Right renal pelvis (tissue), 4 donors: ENCODE data around the gene ANKRD18A. TPM values are rescaled to one million over a fixed set of nuclear protein-coding genes. Genes with fewer than 3 reads are reported as not detected.

Experiments
- DNase-seq, 4 donors: peaks; one replicate each; pipeline ENCODE4 v3.0.0-alpha.2; 2013; ENCODE audit warnings: low read depth in 4 of 4, low spot score in 3 of 4, missing footprints in 1 of 4
- polyA plus RNA-seq, 4 donors: library from polyadenylated mRNA; unstranded; fragments of 120-200 nt; gene quantifications; one replicate each; pipeline ENCODE4 v1.2.1, GENCODE V29; 2013; ENCODE audit not compliant: insufficient read length in 4 of 4

The ANKRD18A gene
- 1 to 10 TPM; 3.0 to 4.7 (median 3.9) TPM for polyA plus RNA-seq

DNA sequence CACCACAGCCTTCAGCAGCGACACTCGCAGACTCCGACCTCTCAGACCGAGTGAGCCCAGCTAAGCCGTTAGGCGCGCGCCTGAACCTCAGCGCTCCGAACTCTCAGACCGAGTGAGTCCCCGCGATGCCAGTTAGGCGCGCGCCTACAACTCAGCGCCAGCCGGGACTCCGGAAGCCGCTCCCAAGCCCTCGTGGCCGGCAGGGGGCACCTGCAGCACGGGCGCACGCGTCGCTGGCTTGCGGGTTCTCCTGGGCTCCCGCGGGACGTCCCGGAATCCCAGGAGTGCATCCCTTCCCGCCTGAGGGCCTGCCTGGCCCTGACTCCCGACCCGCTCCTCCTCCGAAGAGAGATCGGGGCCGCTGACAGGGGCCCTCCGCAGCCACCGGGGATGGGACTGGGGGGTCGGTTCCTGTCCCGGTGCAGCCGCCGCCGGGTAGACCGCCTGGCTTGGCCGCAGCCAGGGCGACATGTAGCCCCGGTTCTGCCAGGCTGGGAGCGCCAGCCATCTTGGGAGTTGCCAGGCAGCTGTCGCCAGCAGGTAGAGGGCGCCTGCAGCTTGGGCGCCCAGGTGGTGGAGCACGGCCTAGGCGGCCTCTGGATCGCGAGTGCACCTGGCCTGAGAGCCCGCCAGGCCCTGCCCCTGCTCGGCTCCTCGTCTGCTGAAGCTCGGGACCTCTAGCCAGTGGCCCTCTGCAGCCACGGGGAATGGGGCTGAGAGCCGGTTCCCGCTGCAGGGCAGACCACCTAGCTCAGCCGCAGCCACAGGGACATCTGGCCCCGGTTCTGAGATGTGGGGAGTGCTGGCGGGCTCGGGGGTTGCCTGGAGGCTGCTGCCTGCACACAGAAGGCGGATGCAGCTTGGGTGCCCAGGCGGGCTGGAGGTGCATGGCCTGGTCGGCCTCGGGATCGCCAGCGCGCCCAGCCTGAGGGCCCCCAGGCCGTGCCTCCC is at the start of gene ANKRD18A:
ANKRD18A (minus strand) TSS at position 114 of the 951 bp plus-strand sequence. CDS start 311 bp downstream, outside the sequence.
- DNase-seq: peak; percentile 59 to 73 (median 72)

DNA sequence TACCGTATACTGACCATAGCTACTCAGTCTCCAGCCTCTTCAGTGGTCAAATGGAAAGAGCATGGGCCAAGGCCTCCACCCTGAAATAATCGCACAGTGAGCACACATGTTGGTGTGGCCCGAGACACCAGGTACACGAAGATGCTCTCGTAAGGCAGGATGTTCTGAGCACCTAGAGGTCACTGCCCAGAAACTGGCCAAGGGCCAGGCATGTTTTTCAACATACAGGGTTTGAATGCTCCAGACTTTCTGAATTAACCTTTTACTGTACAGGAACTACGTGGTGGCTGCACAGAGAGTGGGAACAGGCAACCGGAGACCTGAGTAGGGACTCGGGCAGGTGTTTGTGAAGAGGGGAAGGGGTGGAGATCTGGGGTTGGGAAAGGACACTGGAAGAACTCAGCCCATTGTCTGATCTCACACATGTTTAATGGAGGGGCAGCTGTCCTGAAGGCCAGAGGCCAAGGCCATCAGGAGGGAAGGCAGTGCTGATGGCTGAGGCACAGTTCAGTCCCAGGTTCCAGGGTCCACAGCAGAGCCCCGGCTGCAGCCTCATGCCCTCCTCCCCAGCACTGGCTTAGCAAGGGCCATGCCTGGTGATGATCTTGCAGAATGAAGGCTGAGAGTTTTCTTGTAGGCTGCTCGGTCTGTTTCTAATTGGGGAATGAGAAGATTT is 48.5 kb upstream of the ANKRD18A start:
- no peak for DNase-seq

DNA sequence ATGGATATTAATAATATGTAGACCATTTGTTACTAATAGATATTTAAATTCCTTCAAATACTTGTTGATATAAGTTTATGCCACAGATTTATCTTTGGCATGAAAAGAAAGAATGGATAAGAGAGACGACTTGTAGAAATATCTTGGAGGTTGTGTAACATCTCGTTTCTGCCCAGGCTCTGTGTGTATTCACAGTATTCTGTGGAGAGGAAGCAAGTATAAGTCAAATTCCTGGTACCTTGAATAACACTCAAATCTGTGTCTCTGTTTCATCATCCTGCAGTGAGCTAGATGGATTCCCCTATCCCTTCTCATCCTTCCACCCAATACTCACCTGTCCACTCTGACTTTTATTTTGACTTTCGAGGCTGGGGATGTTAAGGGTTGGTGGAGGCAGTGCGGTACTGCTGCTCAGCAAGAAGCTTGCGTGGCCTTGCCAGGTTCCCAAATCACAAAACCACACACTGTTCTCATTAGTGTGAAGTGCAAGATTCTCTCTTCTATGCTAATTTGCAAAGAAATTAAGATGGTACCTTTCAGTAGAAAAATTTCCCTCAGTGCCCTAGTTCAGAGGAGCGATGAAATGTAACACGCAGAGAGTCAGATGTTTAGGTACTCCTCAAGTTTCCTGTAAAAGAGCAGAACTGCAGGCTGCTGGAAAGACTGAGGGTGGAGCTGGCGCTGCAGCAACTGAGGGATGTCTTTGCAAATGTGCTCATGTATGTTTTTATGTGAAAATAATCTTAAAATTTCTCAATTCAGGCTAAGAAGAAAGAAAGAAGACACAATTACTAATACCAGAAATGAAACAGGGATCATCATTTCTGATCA is 42.6 kb upstream of the ANKRD18A start:
- DNase-seq: no peak

DNA sequence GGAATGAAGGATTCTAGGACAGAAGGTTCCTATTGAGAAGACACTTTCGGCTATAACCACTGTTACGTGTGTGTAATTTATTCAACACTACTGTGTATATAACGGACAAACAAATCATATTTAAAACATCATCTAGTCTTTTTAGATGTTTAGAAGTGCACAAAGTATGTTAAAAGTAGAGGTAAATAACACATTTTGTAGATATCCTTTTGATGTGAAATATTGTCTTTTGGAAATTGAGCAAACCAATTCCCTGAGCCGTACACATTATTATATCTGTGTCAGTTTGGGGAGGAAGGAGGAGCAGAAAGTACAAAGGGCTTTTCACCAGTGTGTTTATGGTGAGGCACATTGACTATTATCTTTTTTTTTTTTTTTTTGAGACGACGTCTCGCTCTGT is 39.1 kb upstream of the ANKRD18A start:
- no peak for DNase-seq

DNA sequence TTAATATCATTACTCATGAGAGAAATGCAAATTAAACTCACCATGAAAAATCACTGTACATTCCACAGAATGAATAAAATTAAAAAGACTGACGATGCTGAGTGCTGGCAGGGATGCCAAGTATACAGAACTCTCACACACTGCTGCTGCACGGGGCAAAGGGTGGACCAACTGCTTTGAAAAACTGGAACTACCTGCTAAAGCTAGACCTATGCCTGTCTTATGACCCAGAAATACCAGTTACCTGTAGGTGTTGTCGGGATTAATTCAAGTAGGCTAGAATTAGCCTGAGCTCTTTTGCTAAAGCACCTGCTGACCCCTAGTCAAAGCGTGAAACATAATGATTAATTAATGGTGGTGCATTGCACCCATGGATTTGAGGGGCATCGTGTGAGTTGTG is 36.5 kb upstream of the ANKRD18A start:
- no peak for DNase-seq

DNA sequence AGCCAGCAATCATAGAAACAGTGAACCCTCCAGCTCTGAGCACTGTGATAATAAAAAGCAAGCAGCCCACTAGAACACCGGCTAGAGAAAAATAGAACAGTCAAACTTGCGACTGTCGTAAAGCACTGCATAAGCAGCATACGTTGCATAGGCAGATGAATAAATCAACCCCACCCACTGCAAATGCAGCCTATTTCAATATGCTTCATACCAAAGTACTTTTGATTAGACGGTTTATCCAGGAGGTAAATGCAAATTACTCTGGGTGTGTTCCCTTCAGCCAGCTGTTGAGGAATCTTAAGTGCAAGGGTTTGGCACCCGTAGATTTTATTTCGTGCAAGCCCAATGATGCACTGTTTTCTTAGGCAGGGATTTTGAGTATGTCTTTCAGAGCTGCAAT is 32.1 kb upstream of the ANKRD18A start:
- DNase-seq: no peak

DNA sequence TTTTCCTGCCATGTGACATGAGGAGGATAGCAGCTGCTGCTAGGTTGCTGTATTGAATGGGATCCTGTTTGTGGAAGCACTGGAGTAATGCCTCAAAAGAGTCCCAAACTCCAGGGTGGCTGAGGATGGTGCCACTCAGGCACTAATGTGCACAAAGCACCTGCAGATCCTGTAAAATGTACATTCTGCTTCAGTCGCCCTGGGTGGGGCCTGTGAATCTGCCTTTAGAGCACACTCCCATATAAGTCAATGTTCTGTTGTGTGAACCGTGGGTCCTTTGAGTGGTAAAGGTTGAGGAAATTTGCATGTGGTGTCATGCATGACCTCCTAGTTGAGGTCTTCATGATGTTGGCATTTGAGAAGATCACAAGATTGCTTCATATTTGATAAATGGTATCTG is 31.6 kb upstream of the ANKRD18A start:
- DNase-seq: no peak

DNA sequence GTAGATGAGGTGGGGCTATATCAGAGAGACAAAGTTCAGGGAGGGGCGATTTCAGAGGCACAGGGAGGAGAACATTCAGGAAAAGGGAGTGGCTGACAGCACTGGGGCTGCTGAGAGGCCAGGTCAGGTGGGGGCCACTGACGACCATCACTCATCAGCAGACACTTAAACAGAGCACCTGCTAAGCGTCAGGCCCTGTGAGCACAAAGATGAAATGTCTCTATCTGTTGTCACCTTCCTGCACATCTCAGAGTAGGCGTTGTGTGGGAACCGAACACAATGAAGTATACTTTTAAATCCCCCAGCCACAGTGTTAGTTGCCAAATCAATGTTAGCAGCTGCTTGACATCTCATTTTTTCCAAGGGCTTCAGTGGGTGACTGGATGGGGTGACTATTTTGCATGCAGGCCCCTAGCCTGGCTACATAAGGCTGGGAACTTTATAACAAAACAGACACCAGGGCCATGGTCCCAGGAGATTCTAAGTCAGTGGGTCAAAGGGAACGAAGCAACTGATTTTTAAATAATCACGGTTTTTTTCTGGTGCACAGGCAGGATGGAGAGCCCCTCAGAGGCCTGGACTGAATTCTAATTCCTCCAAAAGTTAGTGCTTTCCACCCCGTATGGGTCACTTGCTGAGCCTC is 31.1 kb upstream of the ANKRD18A start:
- no peak for DNase-seq

DNA sequence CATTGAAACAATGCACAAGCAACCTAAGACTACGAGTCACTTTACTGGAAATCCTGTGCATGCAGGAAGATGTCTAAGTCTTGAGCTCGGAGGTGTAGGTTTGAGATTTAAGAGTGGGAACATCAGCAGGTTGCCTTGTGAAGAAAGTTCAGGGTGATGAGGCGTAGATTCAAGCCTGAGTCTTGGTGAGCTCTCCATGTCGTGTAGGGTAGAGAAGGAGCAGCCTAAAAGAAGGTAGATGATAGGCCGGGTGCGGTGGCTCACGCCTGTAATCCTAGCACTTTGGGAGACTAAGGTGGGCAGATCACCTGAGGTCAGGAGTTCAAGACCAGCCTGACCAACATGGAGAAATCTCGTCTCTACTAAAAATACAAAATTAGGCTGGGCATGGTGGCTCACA is 30.2 kb upstream of the ANKRD18A start:
- DNase-seq: no peak

DNA sequence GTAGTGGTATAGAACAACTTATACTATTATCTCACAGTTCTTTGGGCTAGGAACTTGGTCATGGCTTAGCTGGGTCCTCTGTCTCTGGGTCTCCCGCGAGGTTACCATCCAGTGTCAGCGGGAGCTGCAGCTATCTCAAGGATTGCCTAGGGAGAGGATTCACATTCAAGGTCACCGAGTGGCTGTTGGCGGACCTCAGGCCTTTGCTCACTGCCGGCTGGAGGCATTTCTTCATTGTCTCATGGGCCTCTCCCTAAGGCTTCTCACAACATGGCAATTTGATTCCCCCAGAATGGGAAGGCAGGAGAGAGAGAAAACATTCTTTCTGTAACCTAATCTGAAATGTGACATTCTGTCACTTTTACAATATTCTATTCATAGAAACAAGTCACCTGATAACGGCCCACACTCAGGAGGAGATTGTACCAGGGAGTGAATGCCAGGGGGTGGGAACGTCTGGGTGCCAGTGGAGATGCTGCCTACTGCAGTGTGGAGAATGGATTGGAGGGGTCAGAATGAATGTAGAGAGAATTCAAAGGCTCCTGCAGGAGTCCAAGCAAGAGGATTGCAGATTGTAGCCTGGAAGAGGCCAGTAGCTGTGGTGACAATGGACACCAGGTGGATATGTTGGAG is 29.5 kb upstream of the ANKRD18A start:
- no peak for DNase-seq

DNA sequence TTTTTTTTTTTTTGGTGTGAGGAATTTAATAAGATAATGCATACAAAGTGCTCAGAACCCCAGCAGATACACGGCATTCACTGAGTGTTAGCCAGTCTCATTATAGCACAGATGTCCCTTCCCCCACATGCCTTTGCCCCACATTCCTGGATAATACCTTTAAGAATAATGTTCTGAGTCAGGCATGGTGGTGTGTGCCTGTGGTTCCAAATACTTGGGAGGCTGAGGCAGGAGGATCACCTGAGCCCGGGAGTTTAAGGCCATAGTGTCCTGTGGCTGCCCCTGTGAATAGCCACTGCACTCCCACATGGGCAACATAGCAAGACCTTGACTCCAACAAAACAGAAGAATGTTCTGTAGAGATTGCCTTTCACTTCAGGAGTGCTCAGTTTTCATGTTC is 24.2 kb upstream of the ANKRD18A start:
- DNase-seq: no peak

DNA sequence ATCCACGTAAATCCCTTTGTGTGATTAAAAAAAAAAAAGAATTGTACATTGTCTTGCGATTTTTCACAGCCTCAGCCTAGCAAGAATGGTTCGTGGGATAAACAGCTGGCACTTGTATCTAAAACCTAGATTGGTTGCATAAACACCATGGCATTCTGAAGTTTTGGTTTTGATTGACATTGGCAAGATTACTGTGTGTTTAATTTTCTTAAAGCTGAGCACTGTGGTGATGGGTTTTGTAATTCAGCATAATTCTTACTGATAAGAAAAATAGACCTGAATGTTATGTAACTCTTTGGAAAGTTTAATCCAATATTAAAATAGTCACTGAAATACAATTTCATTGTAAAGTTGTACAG is 23.4 kb upstream of the ANKRD18A start:
- no peak for DNase-seq

DNA sequence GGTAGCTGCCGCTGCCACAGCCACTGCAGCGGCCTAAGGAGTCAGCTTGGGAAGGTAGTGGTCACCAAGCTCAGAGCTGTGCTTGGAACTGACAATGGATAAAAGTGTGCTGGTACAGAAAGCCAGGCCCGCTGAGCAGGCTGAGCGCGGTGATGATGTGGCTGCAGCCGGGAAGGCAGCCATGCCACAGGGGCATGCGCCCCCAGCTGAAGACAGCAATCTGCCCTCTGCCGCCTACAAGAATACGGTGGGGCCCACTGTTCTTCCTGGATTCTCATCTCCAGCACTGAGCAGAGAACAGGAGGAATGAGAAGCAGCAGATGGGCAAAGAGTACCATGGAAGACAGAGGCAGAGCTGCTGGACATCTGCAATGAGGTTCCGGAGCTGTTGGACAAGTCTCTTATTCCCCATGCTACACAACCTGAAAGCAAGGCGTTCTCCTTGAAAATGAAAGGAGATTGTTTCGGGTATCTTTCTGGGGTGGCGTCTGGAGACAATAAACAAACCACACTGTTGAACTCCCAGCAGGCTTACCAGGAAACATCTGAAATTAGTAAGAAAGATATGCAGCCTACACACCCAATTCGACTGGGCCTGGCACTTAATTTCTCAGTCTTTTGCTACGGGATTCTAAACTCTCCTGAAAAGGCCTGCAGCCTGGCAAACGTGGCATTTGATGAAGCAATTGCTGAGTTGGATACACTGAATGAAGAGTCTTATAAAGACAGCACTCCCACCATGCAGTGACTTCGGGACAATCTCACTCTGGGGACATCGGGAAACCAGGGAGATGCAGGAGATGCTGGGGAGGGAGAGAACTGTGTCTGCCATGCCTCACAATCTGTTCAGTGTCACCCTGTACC is 22.8 kb upstream of the ANKRD18A start:
- DNase-seq: no peak

DNA sequence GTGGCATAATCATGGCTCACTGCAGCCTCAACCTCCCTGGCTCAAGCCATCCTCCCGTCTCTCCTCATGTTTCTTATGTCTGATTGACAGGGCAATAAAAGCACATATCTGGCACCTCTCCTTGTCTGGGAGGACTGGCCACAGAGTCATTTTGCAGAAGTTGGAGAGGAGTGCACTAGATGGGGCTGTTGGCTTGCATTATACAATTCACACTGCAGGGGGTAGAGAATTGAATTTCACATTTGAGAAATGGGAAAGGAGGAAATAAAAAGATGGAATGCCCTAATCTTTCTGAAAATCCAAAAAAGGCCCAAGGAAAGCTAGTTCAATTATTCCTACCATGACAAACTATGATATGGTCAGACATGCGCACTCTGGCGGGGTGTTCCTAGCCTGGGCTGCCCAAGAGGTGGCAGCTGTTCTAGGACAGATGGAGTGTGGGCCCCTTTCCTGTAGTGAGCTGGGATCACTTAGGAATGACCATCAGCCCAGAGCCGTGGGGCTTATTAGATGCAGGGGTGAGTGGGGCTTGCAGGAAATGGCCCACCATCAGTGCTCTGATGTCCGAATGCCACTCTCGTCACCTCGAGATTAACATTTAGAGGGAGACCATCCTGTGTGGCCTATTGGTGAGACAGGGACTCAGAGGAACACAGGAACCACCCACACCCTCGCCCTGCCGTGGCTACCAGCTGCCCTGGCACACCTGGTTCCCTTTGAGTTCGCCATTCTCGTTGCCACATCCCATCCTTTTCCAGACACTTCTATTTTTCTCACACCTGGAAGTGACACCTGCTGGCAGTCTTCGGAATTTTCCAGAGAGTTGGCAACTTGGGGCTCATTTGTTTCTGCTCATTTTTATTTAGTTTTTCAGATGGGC is 21.8 kb upstream of the ANKRD18A start:
- no peak for DNase-seq

DNA sequence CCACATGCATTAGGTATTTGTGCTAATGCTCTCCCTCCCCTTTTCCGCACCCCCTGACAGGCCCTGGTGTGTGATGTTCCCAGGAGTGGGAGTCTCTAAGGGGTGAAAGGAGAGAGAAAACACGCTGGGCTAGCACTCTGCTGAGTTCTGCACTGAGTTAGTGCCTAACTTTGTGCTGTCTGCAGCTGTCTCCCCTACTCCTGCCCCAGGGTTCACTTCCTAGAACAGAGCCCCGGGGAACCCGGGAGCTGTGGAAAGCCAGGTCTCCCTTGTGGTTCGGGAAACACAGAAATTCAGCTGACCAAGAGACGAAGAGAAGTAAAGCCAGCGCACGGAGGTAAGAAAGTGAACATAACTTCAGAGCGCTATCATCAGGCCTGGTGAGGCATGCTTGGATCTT is 20.7 kb upstream of the ANKRD18A start:
- DNase-seq: no peak

DNA sequence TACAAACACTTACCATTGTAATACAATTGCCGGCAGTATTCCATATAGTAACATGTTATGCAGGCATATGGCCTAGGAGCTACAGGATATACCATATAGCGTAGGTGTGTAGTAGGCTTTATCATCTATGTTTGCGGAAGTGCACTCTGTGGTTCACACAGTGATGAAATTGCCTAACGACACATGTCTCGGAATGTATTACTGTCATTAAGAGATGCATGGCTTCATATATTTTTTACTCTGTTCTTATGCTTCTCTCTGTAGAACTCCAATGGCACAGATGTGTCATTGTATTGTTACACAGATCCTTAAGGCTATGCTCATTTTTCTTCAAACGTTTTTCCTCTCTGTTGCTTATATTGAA is 19.2 kb upstream of the ANKRD18A start:
- no peak for DNase-seq

DNA sequence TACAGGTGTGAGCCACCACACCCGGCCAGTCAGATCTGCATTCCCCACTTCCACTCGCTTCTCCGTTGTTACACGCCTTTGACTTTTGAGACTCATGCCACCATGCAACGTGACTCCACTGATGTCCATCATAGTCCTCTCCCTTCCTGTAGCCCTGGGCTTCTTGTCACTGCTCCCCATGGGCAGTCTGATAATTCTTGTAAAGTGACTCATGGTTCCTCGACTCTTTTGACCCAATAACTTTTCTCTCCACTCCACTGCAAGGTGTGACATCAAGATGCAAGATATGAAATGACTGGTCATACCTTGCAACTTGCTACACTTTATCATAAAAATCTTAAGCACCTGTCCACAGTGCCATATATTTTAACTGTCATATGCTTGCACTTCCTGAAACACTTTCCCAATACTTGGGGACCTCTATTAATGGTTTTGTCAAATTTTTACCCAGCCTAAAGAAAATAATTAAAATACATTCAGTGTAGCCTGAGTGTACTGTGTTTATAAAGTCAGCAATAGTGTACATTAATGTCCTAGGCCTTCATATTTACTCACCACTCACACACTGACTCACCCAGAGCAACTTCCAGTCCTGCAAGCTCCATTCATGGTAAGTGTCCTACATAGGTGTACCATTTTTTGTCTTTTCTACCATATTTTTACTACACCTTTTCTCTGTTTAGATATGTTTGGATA is 18.6 kb upstream of the ANKRD18A start:
- no peak for DNase-seq

DNA sequence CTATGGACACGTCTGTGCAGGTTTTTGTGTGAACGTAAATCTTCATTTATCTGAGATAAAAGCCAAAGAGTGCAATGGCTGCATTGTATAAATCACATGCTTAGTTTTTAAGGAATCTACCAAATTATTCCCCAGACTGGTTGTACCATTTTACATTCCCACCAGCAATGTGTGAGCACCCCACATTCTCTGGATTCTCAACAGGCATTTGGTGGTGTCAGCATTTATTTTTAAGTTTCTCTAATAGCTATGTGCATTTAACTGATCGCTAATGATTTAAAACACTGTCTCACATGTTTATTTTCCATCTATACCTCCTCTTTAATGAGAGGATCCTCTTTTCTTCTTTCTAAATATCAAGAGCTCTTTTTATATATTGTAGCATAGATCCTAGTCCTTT is 13.9 kb upstream of the ANKRD18A start:
- DNase-seq: no peak
